WTC11 (cell line): ENCODE data around the gene TPCN2. TPM values are rescaled to one million over a fixed set of nuclear protein-coding genes. Genes with fewer than 3 reads are reported as not detected.

Experiments
- ATAC-seq: fragments of 200-7000 bp; cut with Tn5 transposase; 2 replicates; pipeline ENCODE4 v1.10.0; 2021; ENCODE audit warnings: mild to moderate bottlenecking, moderate library complexity
- CTCF ChIA-PET: fragments of 300-600 bp; sonication (Branson Sonifier 250); formaldehyde crosslinking; loops from one replicate; lab custom pipeline; 2021; ENCODE audit warnings: antibody characterized with exemption; lab: Charles Lee
- POLR2A ChIA-PET: fragments of 350-600 bp; sonication (Branson Sonifier 250); formaldehyde crosslinking; loops from one replicate; lab custom pipeline; 2021; ENCODE audit warnings: antibody characterized with exemption; lab: Charles Lee
- DNase-seq: peaks from one replicate; pipeline ENCODE4 v3.0.0; 2021; ENCODE audit warnings: low spot score
- H3K27ac Mint-ChIP-seq: 2 replicates; pipeline ENCODE4 v1.8.0; 2021; ENCODE audit warnings: mixed read lengths
- H3K27me3 Mint-ChIP-seq: 2 replicates; pipeline ENCODE4 v1.8.0; 2021; ENCODE audit warnings: low read depth, mild to moderate bottlenecking, moderate library complexity, mixed read lengths
- H3K36me3 Mint-ChIP-seq: 2 replicates; pipeline ENCODE4 v1.8.0; 2021; ENCODE audit warnings: mixed read lengths
- H3K4me1 Mint-ChIP-seq: 2 replicates; pipeline ENCODE4 v1.8.0; 2022; ENCODE audit warnings: mixed read lengths
- H3K4me3 Mint-ChIP-seq: 2 replicates; pipeline ENCODE4 v1.8.0; 2021; ENCODE audit warnings: mild to moderate bottlenecking, moderate library complexity, mixed read lengths
- H3K9me3 Mint-ChIP-seq: 2 replicates; pipeline ENCODE4 v1.8.0; 2021; ENCODE audit warnings: mixed read lengths
- ATF1 ChIP-seq: sonication (generic); formaldehyde crosslinking; IDR thresholded peaks from 2 replicates; pipeline ENCODE4 v1.8.1; 2023; ENCODE audit warnings: mild to moderate bottlenecking, moderate library complexity, missing genetic modification reagents
- E2F1 ChIP-seq: sonication (generic); formaldehyde crosslinking; IDR thresholded peaks from 2 replicates; pipeline ENCODE4 v1.8.0; 2022; ENCODE audit warnings: mild to moderate bottlenecking, missing genetic modification reagents
- ELF4 ChIP-seq: sonication (generic); formaldehyde crosslinking; IDR thresholded peaks from 2 replicates; pipeline ENCODE4 v1.8.1; 2022; ENCODE audit warnings: low read depth, mild to moderate bottlenecking, moderate library complexity, missing genetic modification reagents
- FOXK1 ChIP-seq: sonication (generic); formaldehyde crosslinking; IDR thresholded peaks from 2 replicates; pipeline ENCODE4 v1.8.0; 2022; ENCODE audit warnings: mild to moderate bottlenecking, moderate library complexity, missing genetic modification reagents
- MLX ChIP-seq: sonication (generic); formaldehyde crosslinking; IDR thresholded peaks from 2 replicates; pipeline ENCODE4 v1.8.1; 2023; ENCODE audit warnings: mild to moderate bottlenecking, missing genetic modification reagents, moderate library complexity
- PRRX2 ChIP-seq: fragments of 250-450 bp; sonication (Bioruptor Pico); IDR thresholded peaks from 2 replicates; pipeline ENCODE4 v1.8.0; 2021; ENCODE audit warnings: mild to moderate bottlenecking
- RORB ChIP-seq: fragments of 250-450 bp; sonication (Bioruptor Pico); IDR thresholded peaks from 2 replicates; pipeline ENCODE4 v1.9.0; 2021; ENCODE audit warnings: mild to moderate bottlenecking
- USF2 ChIP-seq: sonication (generic); formaldehyde crosslinking; IDR thresholded peaks from 2 replicates; pipeline ENCODE4 v1.8.1; 2023; ENCODE audit warnings: mild to moderate bottlenecking, missing genetic modification reagents, moderate library complexity
- total RNA-seq: library from RNA; stranded (reverse); gene quantifications from 3 replicates; pipeline ENCODE4 v1.2.3, GENCODE V29; 2021
- TF ChIP-seq, protein P1 (sequence below): fragments of 250-450 bp; sonication (Bioruptor Pico); IDR thresholded peaks from 2 replicates; pipeline ENCODE4 v1.9.0; 2021; ENCODE audit warnings: mild to moderate bottlenecking
- TF ChIP-seq, protein P2 (sequence below): sonication (generic); formaldehyde crosslinking; IDR thresholded peaks from 2 replicates; pipeline ENCODE4 v1.8.1; 2023; ENCODE audit warnings: mild to moderate bottlenecking, missing genetic modification reagents, borderline replicate concordance

The TPCN2 gene
- total RNA-seq, 1 experiment from 2014 or later = 24.6 TPM

DNA sequence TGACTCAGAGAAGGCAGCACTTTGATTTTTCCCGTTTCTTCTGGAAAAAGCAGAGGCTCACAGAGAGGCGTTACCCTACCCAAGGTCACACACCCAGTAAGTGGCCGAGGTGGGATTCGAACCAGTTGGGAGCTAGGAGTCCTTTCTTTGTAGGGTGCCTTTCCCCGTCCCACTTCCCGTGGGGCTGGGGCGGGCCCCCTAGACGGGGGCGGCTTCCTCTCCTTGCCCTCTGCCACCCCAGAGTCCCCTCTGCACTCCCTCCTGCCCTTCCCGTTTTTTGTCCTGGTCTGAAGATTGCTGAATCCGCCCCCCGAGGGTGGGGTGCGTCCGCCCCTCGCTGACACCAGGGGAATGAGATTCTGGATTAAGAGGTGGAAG, 747 bp downstream of the TPCN2 start (continued):
- TF ChIP-seq USF2 (CRISPR knock-in tag) (no peak), FOXK1 (CRISPR knock-in tag) (no peak), ELF4 (CRISPR knock-in tag) (no peak), MLX (CRISPR knock-in tag) (no peak)

DNA sequence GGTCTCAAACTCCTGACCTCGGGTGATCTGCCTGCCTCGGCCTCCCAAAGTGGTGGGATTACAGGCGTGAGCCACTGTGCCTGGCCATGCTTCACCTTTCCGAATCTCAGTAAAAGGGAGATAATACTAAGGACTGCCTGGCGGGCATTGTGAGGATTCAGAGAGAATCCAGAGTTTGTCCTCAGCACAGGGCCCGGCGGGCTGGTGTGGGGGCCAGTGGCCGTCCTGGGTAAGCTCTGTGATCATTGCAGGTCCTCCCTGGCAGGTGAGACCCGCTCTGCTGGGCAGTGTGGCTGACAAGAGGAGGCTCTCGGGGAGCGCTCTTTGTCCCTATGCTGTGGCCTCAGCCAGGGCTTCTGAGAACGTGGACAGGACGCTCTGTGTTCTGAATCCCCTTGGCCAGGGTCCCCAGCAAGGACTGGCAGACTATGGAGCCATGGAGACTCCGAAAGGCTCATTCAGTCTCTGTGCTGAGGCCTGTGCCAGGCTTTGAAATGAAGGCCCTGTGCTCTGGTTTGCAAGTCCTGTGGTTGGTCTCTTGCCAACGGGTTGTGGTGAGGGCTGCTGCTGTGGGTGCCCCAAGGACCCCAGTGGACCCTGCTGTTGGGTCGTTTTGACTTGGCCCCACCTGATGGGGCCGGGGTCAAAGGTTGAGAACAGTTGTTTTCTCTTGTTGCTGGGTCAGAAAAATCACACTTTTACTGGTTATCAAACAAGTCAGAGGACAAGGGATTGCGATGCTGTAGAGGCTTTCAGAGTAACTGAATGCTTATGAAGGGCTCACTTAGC, 2.1 kb downstream of the TPCN2 start:
- ATAC-seq (no peak), DNase-seq (no peak)
- Mint-ChIP-seq H3K4me3 (peak overlapping the region; percentile 77), H3K36me3 (peaks cover 2% of the 10 kb centered on the region; the same call in 1 of the 2 replicates), H3K27me3 (no peaks in the 10 kb centered on the region), H3K4me1 (peaks cover 25% of the 10 kb centered on the region), H3K27ac (no peak overlapping the region; the same call in none of the 2 replicates), H3K9me3 (no peaks in the 10 kb centered on the region)
- POLR2A ChIA-PET = no interaction called here
- CTCF ChIA-PET = interaction anchor here (1.0 to 3.4 kb wide), 3 partner anchors 23 to 40 kb away, joined by 3 to 18 read pairs (median 5); partner anchors contain the start of gene MRGPRF
- TF ChIP-seq, protein P1, sequence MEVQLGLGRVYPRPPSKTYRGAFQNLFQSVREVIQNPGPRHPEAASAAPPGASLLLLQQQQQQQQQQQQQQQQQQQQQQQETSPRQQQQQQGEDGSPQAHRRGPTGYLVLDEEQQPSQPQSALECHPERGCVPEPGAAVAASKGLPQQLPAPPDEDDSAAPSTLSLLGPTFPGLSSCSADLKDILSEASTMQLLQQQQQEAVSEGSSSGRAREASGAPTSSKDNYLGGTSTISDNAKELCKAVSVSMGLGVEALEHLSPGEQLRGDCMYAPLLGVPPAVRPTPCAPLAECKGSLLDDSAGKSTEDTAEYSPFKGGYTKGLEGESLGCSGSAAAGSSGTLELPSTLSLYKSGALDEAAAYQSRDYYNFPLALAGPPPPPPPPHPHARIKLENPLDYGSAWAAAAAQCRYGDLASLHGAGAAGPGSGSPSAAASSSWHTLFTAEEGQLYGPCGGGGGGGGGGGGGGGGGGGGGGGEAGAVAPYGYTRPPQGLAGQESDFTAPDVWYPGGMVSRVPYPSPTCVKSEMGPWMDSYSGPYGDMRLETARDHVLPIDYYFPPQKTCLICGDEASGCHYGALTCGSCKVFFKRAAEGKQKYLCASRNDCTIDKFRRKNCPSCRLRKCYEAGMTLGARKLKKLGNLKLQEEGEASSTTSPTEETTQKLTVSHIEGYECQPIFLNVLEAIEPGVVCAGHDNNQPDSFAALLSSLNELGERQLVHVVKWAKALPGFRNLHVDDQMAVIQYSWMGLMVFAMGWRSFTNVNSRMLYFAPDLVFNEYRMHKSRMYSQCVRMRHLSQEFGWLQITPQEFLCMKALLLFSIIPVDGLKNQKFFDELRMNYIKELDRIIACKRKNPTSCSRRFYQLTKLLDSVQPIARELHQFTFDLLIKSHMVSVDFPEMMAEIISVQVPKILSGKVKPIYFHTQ (CRISPR knock-in tag) = no peak
- no peak for TF ChIP-seq PRRX2 (CRISPR knock-in tag)
- TF ChIP-seq, protein P2, sequence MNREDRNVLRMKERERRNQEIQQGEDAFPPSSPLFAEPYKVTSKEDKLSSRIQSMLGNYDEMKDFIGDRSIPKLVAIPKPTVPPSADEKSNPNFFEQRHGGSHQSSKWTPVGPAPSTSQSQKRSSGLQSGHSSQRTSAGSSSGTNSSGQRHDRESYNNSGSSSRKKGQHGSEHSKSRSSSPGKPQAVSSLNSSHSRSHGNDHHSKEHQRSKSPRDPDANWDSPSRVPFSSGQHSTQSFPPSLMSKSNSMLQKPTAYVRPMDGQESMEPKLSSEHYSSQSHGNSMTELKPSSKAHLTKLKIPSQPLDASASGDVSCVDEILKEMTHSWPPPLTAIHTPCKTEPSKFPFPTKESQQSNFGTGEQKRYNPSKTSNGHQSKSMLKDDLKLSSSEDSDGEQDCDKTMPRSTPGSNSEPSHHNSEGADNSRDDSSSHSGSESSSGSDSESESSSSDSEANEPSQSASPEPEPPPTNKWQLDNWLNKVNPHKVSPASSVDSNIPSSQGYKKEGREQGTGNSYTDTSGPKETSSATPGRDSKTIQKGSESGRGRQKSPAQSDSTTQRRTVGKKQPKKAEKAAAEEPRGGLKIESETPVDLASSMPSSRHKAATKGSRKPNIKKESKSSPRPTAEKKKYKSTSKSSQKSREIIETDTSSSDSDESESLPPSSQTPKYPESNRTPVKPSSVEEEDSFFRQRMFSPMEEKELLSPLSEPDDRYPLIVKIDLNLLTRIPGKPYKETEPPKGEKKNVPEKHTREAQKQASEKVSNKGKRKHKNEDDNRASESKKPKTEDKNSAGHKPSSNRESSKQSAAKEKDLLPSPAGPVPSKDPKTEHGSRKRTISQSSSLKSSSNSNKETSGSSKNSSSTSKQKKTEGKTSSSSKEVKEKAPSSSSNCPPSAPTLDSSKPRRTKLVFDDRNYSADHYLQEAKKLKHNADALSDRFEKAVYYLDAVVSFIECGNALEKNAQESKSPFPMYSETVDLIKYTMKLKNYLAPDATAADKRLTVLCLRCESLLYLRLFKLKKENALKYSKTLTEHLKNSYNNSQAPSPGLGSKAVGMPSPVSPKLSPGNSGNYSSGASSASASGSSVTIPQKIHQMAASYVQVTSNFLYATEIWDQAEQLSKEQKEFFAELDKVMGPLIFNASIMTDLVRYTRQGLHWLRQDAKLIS = no peak
- TF ChIP-seq ATF1 (CRISPR knock-in tag) = no peak
- no peak for TF ChIP-seq RORB (CRISPR knock-in tag)
- TF ChIP-seq E2F1 (CRISPR knock-in tag) = no peak
